ENCODE results near the gene PRLHR.
"Not testable (repeated sequence)": the region's sequence is repeated elsewhere in the genome, so short reads cannot be mapped to it uniquely, and the experiment has no call there.

The PRLHR gene

GRCh38 chr10:118626953-118627352 is 31.5 kb upstream of the PRLHR start:
- no peak for DNase-seq (ENCODE audit: low spot score)
- peak; percentile 51 for TF ChIP-seq CTCF (IDR thresholded peaks at IDR 0.05; ENCODE audit: extremely low read depth, missing control alignments)

- DNase-seq (ENCODE audit: low spot score), result no peak
- TF ChIP-seq CTCF (IDR thresholded peaks at IDR 0.05; ENCODE audit: extremely low read depth, missing control alignments), result no peak
Measured at GRCh38 chr10:118625504-118625903, 30.1 kb upstream of the PRLHR start.

- DNase-seq (ENCODE audit: low spot score), result no peak
- TF ChIP-seq CTCF (IDR thresholded peaks at IDR 0.05; ENCODE audit: extremely low read depth, missing control alignments), result no peak
Measured at GRCh38 chr10:118624747-118625146, 29.3 kb upstream of the PRLHR start.

GRCh38 chr10:118621304-118621942 is 26.0 kb upstream of the PRLHR start:
- no peak for DNase-seq (ENCODE audit: low spot score)
- TF ChIP-seq CTCF (IDR thresholded peaks at IDR 0.05; ENCODE audit: extremely low read depth, missing control alignments), result no peak

- not testable (repeated sequence) for DNase-seq (ENCODE audit: low spot score)
Measured at GRCh38 chr10:118613863-118614262, 18.4 kb upstream of the PRLHR start.

GRCh38 chr10:118610577-118610976 is 15.1 kb upstream of the PRLHR start:
- DNase-seq (ENCODE audit: low spot score), result no peak
- no peak for TF ChIP-seq CTCF (IDR thresholded peaks at IDR 0.05; ENCODE audit: extremely low read depth, missing control alignments)

GRCh38 chr10:118607768-118608354 is 12.4 kb upstream of the PRLHR start:
- TF ChIP-seq CTCF (IDR thresholded peaks at IDR 0.05; ENCODE audit: extremely low read depth, missing control alignments), result no peak
- DNase-seq (ENCODE audit: low spot score), result no peak

GRCh38 chr10:118605694-118606093 is 10.2 kb upstream of the PRLHR start:
- no peak for DNase-seq (ENCODE audit: low spot score)
- TF ChIP-seq CTCF (IDR thresholded peaks at IDR 0.05; ENCODE audit: extremely low read depth, missing control alignments), result no peak

All from GM20000 (cell line).